Breast epithelium (tissue), 3 donors: ENCODE results near the gene MAN1B1.

Experiments
- POLR2A ChIP-seq: fragments of 450-650 bp; IDR thresholded peaks from one replicate; pipeline ENCODE4 v1.6.1; 2016; ENCODE audit warnings: antibody characterized with exemption, mild to moderate bottlenecking, moderate library complexity
- TF ChIP-seq, protein P1 (sequence below), 3 donors: fragments of 450-650 bp; IDR thresholded peaks; one replicate each; pipeline ENCODE4 v1.5.1; 2016 to 2017; ENCODE audit warnings: antibody characterized with exemption in 3 of 3, mild to moderate bottlenecking in 3 of 3, moderate library complexity in 3 of 3

DNA sequence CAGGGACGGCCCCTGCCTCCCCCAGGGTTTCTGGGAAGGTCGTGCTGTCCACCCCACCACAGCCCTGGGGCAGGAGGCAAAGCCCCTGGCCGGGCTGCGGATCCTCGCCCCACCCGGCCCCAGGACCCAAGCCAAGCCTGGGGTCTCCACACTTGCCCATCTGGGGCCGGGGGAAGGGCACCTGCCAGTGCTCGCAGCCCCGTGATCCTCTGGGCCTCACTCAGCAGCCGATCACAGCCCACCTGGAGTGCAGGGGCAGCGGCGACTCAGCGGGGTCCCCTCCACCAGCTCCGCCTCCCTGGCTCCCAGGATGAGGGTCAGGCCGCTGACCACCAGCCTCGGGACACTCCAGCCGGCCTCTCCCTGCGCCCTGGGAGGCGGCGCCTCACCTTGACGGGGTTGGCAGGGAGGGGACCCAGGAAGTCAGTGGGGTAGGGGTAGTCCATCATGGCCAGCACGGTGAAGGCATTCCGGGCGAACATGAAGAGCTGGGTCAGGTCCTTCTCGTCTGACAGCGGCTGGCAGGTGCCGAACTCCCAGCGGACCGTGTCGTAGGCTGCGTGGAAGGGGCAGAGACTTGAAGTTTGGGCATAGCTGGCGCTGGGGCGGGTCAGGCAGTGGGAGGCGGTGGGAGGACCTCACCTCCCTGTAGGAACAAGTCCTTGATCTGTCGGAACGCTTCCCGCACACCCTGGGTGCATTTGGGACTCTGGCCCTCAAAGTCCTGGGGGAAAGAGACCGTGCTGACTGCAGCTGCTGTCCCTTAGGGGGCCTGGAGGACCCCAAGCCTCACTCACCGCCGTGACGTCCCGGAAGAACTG, 26.0 kb downstream of the MAN1B1 start:
- TF ChIP-seq, protein P1, sequence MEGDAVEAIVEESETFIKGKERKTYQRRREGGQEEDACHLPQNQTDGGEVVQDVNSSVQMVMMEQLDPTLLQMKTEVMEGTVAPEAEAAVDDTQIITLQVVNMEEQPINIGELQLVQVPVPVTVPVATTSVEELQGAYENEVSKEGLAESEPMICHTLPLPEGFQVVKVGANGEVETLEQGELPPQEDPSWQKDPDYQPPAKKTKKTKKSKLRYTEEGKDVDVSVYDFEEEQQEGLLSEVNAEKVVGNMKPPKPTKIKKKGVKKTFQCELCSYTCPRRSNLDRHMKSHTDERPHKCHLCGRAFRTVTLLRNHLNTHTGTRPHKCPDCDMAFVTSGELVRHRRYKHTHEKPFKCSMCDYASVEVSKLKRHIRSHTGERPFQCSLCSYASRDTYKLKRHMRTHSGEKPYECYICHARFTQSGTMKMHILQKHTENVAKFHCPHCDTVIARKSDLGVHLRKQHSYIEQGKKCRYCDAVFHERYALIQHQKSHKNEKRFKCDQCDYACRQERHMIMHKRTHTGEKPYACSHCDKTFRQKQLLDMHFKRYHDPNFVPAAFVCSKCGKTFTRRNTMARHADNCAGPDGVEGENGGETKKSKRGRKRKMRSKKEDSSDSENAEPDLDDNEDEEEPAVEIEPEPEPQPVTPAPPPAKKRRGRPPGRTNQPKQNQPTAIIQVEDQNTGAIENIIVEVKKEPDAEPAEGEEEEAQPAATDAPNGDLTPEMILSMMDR (IDR thresholded peaks at IDR 0.05), result no peak
- TF ChIP-seq POLR2A, result no peak
